HG02763 (cell line): ENCODE results near the gene TNFSF13.

Experiments used
- ATAC-seq: cut with Tn5 transposase; IDR thresholded peaks from one replicate; pipeline ENCODE4 v1.9.1; 2021; ENCODE audit warnings: mild to moderate bottlenecking, moderate library complexity; ENCODE audit not compliant: unreplicated experiment

Gene TNFSF13

GRCh38 chr17:7558544-7559319 is at the start of gene TNFSF13:
TNFSF13 (plus strand) TSS chr17:7558750; CDS start chr17:7559040, 290 bp downstream.
- no peak for ATAC-seq

- ATAC-seq: no peak
Measured at GRCh38 chr17:7508846-7509245, 49.7 kb upstream of the TNFSF13 start.

- no peak for ATAC-seq
Measured at GRCh38 chr17:7509937-7510336, 48.6 kb upstream of the TNFSF13 start.

GRCh38 chr17:7511108-7511507 is 47.4 kb upstream of the TNFSF13 start:
- ATAC-seq: no peak

GRCh38 chr17:7512105-7512504 is 46.4 kb upstream of the TNFSF13 start:
- ATAC-seq: no peak

GRCh38 chr17:7512824-7513540 is 45.6 kb upstream of the TNFSF13 start:
- no peak for ATAC-seq

GRCh38 chr17:7513850-7514419 is 44.6 kb upstream of the TNFSF13 start:
- no peak for ATAC-seq

GRCh38 chr17:7515911-7516610 is 42.5 kb upstream of the TNFSF13 start:
- ATAC-seq: no peak

- ATAC-seq: no peak
Measured at GRCh38 chr17:7523033-7523432, 35.5 kb upstream of the TNFSF13 start.

GRCh38 chr17:7528842-7529241 is 29.7 kb upstream of the TNFSF13 start:
- ATAC-seq: no peak

- no peak for ATAC-seq
Measured at GRCh38 chr17:7530023-7530900, 28.3 kb upstream of the TNFSF13 start.

- ATAC-seq: no peak
Measured at GRCh38 chr17:7538050-7538449, 20.5 kb upstream of the TNFSF13 start.

GRCh38 chr17:7538891-7539545 is 19.5 kb upstream of the TNFSF13 start:
- ATAC-seq: no peak

- no peak for ATAC-seq
Measured at GRCh38 chr17:7541074-7541621, 17.4 kb upstream of the TNFSF13 start.

GRCh38 chr17:7544911-7545310 is 13.6 kb upstream of the TNFSF13 start:
- ATAC-seq: no peak

- ATAC-seq: no peak
Measured at GRCh38 chr17:7548585-7549400, 9.8 kb upstream of the TNFSF13 start, which contains the start of gene TNFSF12. TNFSF12 (plus strand) TSS chr17:7549058; CDS start chr17:7549154, 96 bp downstream.

- no peak for ATAC-seq
Measured at GRCh38 chr17:7549401-7550055, 9.0 kb upstream of the TNFSF13 start.

- no peak for ATAC-seq
Measured at GRCh38 chr17:7550344-7550743, 8.2 kb upstream of the TNFSF13 start.
